ENCODE measurements around the gene TREH.
"Not testable (repeated sequence)": the region's sequence is repeated elsewhere in the genome, so short reads cannot be mapped to it uniquely, and the experiment has no call there.

The TREH gene

GRCh38 chr11:118628861-118629549, 50.4 kb downstream of the TREH start:
- no peak for DNase-seq (ENCODE audit: low read depth)

GRCh38 chr11:118628432-118628831, 51.0 kb downstream of the TREH start:
- DNase-seq (ENCODE audit: low read depth), result no peak

GRCh38 chr11:118628031-118628430, 51.4 kb downstream of the TREH start:
- no peak for DNase-seq (ENCODE audit: low read depth)

GRCh38 chr11:118627566-118627965, 51.9 kb downstream of the TREH start:
- no peak for DNase-seq (ENCODE audit: low read depth)

- no peak for DNase-seq (ENCODE audit: low read depth)
These were observed 53.5 kb downstream of the TREH start for GRCh38 chr11:118625976-118626375.

- DNase-seq (ENCODE audit: low read depth), result no peak
These were observed 54.3 kb downstream of the TREH start for GRCh38 chr11:118625036-118625690.

- DNase-seq (ENCODE audit: low read depth), result peak; percentile 65
These were observed 56.2 kb downstream of the TREH start for GRCh38 chr11:118623269-118623655.

- DNase-seq (ENCODE audit: low read depth), result peak; percentile 89
These were observed 56.8 kb downstream of the TREH start for GRCh38 chr11:118622376-118623268.

- DNase-seq (ENCODE audit: low read depth), result no peak
These were observed 57.6 kb downstream of the TREH start for GRCh38 chr11:118621784-118622375.

GRCh38 chr11:118621071-118621783, 58.2 kb downstream of the TREH start:
- DNase-seq (ENCODE audit: low read depth), result peak; percentile 94

- DNase-seq (ENCODE audit: low read depth), result no peak
These were observed 58.9 kb downstream of the TREH start for GRCh38 chr11:118620529-118621070.

- peak; percentile 99 for DNase-seq (ENCODE audit: low read depth)
These were observed 59.8 kb downstream of the TREH start for GRCh38 chr11:118619444-118620197.

- DNase-seq (ENCODE audit: low read depth), result peak; percentile 91
These were observed 60.5 kb downstream of the TREH start for GRCh38 chr11:118618991-118619375.

GRCh38 chr11:118618115-118618990, 61.1 kb downstream of the TREH start:
- DNase-seq (ENCODE audit: low read depth), result peak; percentile 94

GRCh38 chr11:118615976-118616371, 63.5 kb downstream of the TREH start:
- DNase-seq (ENCODE audit: low read depth), result no peak

GRCh38 chr11:118615282-118615975, 64.0 kb downstream of the TREH start:
- DNase-seq (ENCODE audit: low read depth), result peak; percentile 63

- DNase-seq (ENCODE audit: low read depth), result no peak
These were observed 64.9 kb downstream of the TREH start for GRCh38 chr11:118614511-118614910.

GRCh38 chr11:118612378-118612777, 67.1 kb downstream of the TREH start:
- peak; percentile 51 for DNase-seq (ENCODE audit: low read depth)

- DNase-seq (ENCODE audit: low read depth), result not testable (repeated sequence)
These were observed 68.0 kb downstream of the TREH start for GRCh38 chr11:118611433-118611795.

All from EH (cell line).